RWPE2 (cell line): Measurements from ENCODE around the gene UQCR10.

Source experiments
- ATAC-seq: fragments of 200-7000 bp; cut with Tn5 transposase; 3 replicates; pipeline ENCODE4 v1.9.1; 2021; ENCODE audit warnings: low read depth
- DNase-seq: peaks from one replicate; pipeline ENCODE4 v3.0.0-alpha.2; 2020; ENCODE audit warnings: low spot score
- H3K27ac ChIP-seq: fragments of 450-650 bp; 2 replicates; pipeline ENCODE4 v1.5.1; 2017; ENCODE audit warnings: mild to moderate bottlenecking; ENCODE audit not compliant: poor library complexity, severe bottlenecking
- H3K27me3 ChIP-seq: fragments of 250-450 bp; sonication (Bioruptor Pico); 2 replicates; pipeline ENCODE4 v1.5.1; 2021; ENCODE audit warnings: mild to moderate bottlenecking, moderate library complexity; ENCODE audit not compliant: insufficient read depth, poor library complexity, severe bottlenecking
- H3K36me3 ChIP-seq: fragments of 250-450 bp; sonication (Bioruptor Pico); 2 replicates; pipeline ENCODE4 v1.5.1; 2020; ENCODE audit warnings: low read depth, mild to moderate bottlenecking, moderate library complexity
- H3K4me1 ChIP-seq: fragments of 250-450 bp; sonication (Bioruptor Pico); 2 replicates; pipeline ENCODE4 v1.5.1; 2021; ENCODE audit warnings: mild to moderate bottlenecking, moderate library complexity; ENCODE audit not compliant: insufficient read depth, poor library complexity, severe bottlenecking
- H3K4me3 ChIP-seq: fragments of 250-450 bp; sonication (Bioruptor Pico); 2 replicates; pipeline ENCODE4 v1.5.1; 2021; ENCODE audit warnings: mild to moderate bottlenecking, moderate library complexity; ENCODE audit not compliant: severe bottlenecking
- H3K9me3 ChIP-seq: fragments of 250-450 bp; sonication (Bioruptor Pico); 2 replicates; pipeline ENCODE4 v1.5.1; 2021; ENCODE audit warnings: mild to moderate bottlenecking, moderate library complexity; ENCODE audit not compliant: severe bottlenecking
- TF ChIP-seq, protein P1 (sequence below): fragments of 450-650 bp; IDR thresholded peaks from one replicate; pipeline ENCODE4 v1.5.1; 2017; ENCODE audit warnings: mild to moderate bottlenecking, moderate library complexity; ENCODE audit not compliant: poor library complexity, severe bottlenecking

Gene UQCR10

DNA sequence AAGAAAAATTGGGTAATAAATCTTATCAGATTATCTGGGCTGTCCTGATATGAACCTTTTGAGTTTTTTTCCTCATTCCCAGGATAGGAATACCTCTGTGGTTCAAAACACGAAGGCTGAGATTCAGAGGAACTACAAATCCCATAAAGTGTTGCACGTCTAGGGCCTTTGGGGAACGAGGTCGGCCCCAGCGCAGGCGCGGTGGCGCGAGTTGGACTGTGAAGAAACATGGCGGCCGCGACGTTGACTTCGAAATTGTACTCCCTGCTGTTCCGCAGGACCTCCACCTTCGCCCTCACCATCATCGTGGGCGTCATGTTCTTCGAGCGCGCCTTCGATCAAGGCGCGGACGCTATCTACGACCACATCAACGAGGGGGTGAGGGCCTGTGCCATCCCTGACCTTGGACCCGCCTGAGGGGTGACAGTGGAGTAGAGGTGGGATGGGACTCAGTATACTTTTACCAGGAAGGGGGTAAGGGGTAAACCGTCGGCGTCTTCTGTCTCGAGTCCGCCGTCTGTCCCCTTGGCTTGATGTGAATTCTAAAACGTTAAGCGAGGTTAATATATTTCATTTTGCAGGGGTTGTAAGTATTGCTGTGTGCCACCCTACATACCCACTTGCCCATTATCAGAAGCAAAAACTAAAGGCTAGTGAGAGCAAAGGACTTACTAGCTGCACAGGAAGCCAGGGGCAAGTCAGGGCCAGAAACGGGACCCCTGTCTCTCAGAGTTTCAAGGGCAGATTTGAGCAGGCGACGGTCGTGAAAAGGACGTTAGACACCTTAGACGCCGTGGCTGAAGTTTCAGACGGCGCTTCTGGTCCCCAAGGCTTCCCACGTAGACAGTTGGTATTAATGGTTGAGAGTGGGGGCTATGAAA, at the start of gene UQCR10:
TSS of gene UQCR10 (plus strand) at position 199 of the 881 bp plus-strand sequence. CDS start at position 229, 30 bp downstream.
- peak; percentile 92 for DNase-seq

DNA sequence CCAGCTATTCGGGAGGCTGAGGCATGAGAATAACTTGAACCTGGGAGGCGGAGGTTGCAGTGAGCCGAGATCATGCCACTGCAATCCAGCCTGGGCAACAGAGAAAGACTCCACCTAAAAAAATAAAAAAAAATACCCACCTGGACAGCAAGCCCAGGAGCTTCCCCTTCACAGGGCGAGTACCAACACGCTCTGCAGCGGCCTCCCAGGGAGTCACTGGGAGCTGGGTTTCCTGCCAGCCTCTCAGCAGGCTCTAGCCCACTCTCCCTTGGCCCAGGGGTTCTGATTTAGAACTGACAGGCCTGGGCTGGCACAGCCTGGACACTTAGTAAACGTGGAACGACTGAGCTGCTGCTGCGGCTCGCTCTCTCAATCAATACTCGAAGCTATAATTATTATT, 49.4 kb upstream of the UQCR10 start:
- Histone ChIP-seq H3K4me1 (no peaks in the 10 kb centered on the region), H3K27ac (no peak overlapping the region), H3K27me3 (peaks cover 17% of the 10 kb centered on the region), H3K4me3 (no peak overlapping the region), H3K9me3 (no peaks in the 10 kb centered on the region), H3K36me3 (no peaks in the 10 kb centered on the region)
- ATAC-seq (peak; percentile 63), DNase-seq (no peak)
- TF ChIP-seq, protein P1, sequence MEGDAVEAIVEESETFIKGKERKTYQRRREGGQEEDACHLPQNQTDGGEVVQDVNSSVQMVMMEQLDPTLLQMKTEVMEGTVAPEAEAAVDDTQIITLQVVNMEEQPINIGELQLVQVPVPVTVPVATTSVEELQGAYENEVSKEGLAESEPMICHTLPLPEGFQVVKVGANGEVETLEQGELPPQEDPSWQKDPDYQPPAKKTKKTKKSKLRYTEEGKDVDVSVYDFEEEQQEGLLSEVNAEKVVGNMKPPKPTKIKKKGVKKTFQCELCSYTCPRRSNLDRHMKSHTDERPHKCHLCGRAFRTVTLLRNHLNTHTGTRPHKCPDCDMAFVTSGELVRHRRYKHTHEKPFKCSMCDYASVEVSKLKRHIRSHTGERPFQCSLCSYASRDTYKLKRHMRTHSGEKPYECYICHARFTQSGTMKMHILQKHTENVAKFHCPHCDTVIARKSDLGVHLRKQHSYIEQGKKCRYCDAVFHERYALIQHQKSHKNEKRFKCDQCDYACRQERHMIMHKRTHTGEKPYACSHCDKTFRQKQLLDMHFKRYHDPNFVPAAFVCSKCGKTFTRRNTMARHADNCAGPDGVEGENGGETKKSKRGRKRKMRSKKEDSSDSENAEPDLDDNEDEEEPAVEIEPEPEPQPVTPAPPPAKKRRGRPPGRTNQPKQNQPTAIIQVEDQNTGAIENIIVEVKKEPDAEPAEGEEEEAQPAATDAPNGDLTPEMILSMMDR, result no peak

More for the DNA sequence above, at the start of gene UQCR10:
- Histone ChIP-seq H3K4me1 (no peaks in the 10 kb centered on the region), H3K27ac (peak within 1 kb of the TSS; percentile 56), H3K4me3 (peak within 1 kb of the TSS; percentile 71), H3K36me3 (peaks cover 23% of the 10 kb centered on the region), H3K27me3 (no peaks in the 10 kb centered on the region), H3K9me3 (no peaks in the 10 kb centered on the region)
- ATAC-seq, result peak; percentile 73
- TF ChIP-seq, protein P1, result no peak

DNA sequence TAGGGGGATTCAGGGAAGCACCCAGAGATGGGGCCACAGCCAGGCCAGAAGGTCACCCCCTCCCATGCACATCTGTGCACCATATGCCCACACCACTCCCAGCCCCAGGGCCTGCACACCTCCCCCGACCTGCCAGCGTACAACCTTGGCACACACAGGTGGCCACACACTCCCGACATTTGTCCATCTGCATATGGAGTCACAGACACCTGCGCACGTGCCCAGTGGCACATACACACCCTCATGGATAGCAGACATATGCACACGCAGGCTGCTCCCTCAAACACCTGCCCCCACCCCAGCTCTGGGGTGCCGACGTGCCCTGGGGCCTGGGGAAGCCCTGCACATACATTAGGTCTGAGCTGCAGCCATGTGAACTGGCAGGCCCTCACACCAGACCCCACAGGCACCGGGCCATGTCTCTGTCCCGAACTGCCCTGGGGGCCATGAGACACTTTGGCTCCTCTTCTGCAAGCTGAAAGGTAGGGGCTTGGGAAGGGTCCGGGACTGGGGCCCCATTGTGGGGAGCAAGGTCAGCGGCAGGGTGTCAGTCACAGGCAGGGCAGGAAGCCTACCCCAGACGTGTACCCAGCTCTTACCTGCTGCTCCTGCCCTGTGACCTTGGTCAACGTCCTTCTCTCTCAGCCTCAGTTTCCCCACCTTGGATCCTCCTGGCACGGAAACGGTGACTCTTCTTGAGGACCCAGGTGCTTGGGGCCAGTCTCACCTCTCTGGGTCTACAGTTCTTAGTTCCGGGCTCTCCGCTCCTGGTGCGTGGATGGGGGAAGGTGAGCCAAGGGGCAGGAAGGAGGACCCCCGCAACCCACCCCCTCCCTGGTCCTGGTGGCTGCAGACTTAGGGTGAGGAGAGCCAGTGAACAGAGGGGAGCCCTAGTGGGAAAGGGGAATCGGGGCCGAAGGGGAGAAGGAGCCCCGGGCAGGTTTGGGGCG, 47.9 kb upstream of the UQCR10 start:
- peaks cover 17% of the 10 kb centered on the region for H3K27me3 ChIP-seq
- no peak for DNase-seq
- no peak for ATAC-seq
- H3K27ac ChIP-seq, result no peak overlapping the region
- TF ChIP-seq, protein P1, result no peak
- H3K4me3 ChIP-seq, result no peak overlapping the region
- no peaks in the 10 kb centered on the region for H3K4me1 ChIP-seq
- no peaks in the 10 kb centered on the region for H3K9me3 ChIP-seq
- H3K36me3 ChIP-seq, result no peaks in the 10 kb centered on the region

DNA sequence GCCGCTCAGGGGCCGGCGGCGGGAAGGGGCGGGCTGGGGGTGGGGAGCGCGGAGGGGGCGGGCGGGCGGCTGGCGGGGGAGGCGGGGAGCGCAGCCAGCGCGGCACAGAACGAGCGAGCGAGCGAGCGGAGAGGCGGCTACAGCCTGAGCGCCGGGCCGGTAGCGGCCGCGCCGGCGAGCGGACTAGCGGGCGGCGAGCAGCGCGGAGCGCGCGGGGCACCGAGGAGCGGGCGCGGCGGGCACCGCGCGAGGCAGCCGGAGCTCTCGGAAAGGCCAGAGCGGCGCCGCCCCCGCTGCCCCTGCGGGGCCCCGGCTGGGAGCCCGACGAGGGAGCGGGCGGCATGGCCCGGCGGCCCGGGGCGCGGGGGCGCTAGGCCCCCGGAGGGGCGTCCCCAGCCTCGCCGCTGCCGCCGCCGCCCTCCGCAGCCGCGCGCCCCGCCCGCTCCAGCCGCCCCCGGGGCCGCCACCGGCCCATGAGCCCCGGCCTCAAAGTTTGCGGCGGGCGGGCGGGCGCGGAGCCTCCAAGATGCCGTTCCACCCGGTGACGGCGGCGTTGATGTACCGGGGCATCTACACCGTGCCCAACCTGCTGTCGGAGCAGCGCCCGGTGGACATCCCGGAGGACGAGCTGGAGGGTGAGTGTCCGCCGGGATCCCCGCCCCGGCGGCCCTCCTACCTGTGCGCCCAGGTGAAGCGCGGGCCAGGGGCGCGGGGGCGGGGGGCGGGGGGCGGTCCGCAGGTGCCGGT, 47.1 kb upstream of the UQCR10 start, which contains the start of gene CABP7:
TSS of gene CABP7 (plus strand) at position 105 of the 747 bp plus-strand sequence. CDS start at position 527, 422 bp downstream.
- H3K27me3 ChIP-seq, result peaks cover 17% of the 10 kb centered on the region
- ATAC-seq (peak; percentile 13; the same call in 1 of the 3 replicates), DNase-seq (no peak)
- H3K9me3 ChIP-seq, result no peaks in the 10 kb centered on the region
- no peaks in the 10 kb centered on the region for H3K4me1 ChIP-seq
- TF ChIP-seq, protein P1, result no peak
- H3K36me3 ChIP-seq, result no peaks in the 10 kb centered on the region
- H3K4me3 ChIP-seq, result peak within 1 kb of the TSS; percentile 19
- no peak within 1 kb of the TSS for H3K27ac ChIP-seq
